ENCODE measurements around the gene LHX6. TPM values are rescaled to one million over a fixed set of nuclear protein-coding genes. Genes with fewer than 3 reads are reported as not detected.
A peak's percentile ranks its signal among the peaks of the same experiment; 100 is the strongest.

LHX6 gene
- total RNA-seq, 1 donor from 2014 or later = 0.07 TPM

GRCh38 chr9:122173670-122174069 lies 55.1 kb downstream of the LHX6 start:
- Mint-ChIP-seq H3K4me1 (no peaks in the 10 kb centered on the region), H3K9me3 (no peaks in the 10 kb centered on the region), H3K27me3 (ENCODE audit: low read depth) (peaks cover 70% of the 10 kb centered on the region), H3K36me3 (ENCODE audit: low read depth) (no peaks in the 10 kb centered on the region), H3K27ac (ENCODE audit: unreplicated experiment) (no peak overlapping the region), H3K4me3 (no peak overlapping the region)
- no peak for DNase-seq (ENCODE audit: low read depth, low spot score)
- TF ChIP-seq, protein P1, sequence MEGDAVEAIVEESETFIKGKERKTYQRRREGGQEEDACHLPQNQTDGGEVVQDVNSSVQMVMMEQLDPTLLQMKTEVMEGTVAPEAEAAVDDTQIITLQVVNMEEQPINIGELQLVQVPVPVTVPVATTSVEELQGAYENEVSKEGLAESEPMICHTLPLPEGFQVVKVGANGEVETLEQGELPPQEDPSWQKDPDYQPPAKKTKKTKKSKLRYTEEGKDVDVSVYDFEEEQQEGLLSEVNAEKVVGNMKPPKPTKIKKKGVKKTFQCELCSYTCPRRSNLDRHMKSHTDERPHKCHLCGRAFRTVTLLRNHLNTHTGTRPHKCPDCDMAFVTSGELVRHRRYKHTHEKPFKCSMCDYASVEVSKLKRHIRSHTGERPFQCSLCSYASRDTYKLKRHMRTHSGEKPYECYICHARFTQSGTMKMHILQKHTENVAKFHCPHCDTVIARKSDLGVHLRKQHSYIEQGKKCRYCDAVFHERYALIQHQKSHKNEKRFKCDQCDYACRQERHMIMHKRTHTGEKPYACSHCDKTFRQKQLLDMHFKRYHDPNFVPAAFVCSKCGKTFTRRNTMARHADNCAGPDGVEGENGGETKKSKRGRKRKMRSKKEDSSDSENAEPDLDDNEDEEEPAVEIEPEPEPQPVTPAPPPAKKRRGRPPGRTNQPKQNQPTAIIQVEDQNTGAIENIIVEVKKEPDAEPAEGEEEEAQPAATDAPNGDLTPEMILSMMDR (conservative IDR thresholded peaks at IDR 0.05) = no peak

GRCh38 chr9:122172131-122172530 lies 56.6 kb downstream of the LHX6 start:
- TF ChIP-seq, protein P1 (conservative IDR thresholded peaks at IDR 0.05) = no peak
- H3K27me3 Mint-ChIP-seq (ENCODE audit: low read depth) = peaks cover 72% of the 10 kb centered on the region
- no peak overlapping the region for H3K27ac Mint-ChIP-seq (ENCODE audit: unreplicated experiment)
- H3K9me3 Mint-ChIP-seq = peaks cover 3% of the 10 kb centered on the region
- no peak for DNase-seq (ENCODE audit: low read depth, low spot score)
- H3K36me3 Mint-ChIP-seq (ENCODE audit: low read depth) = no peaks in the 10 kb centered on the region
- no peaks in the 10 kb centered on the region for H3K4me1 Mint-ChIP-seq
- no peak overlapping the region for H3K4me3 Mint-ChIP-seq

DNA sequence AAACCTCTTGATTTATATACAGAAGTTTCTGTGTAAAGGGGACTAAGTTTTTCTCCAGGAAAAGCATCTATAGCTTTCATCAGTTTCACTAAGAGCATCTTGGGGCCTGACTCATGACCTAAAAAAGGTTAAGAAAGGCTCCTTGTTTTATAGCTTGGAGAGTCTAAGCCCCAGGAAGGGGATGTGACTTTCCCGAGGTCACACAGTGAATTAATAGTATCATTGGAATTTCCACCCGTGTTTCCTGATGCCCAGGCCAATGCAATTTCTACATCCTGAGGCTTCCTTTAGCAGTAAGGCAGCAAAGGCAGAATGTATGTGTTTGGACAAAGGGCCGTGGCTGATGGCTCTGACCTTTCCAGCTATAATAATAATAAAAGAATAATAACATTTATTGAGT lies 60.4 kb downstream of the LHX6 start:
- Mint-ChIP-seq H3K36me3 (ENCODE audit: low read depth) (no peaks in the 10 kb centered on the region), H3K9me3 (peaks cover 7% of the 10 kb centered on the region), H3K4me3 (no peak overlapping the region), H3K27me3 (ENCODE audit: low read depth) (peaks cover 71% of the 10 kb centered on the region), H3K4me1 (no peaks in the 10 kb centered on the region), H3K27ac (ENCODE audit: unreplicated experiment) (no peak overlapping the region)
- TF ChIP-seq, protein P1 (conservative IDR thresholded peaks at IDR 0.05) = no peak
- no peak for DNase-seq (ENCODE audit: low read depth, low spot score)

DNA sequence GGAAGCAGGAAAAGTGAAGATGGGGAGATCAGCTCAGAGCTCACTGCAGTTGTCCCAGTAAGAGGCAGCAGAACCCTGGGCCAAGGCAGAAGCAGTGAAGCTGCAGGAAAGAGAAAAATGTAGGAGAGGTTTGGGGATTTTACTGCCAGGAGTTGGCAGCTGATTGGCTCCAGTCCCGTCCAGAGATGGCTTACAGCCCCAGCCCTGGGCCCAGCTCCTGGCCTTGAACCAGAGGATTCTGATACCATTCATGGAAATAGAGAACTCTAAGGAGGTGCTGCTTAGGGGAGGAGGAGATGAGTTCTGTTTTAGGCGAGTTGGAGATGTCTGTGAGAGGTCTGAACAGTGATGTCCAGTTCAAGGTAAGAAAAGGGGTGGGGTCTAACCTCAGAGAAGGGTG lies 64.5 kb downstream of the LHX6 start:
- Mint-ChIP-seq H3K9me3 (peaks cover 12% of the 10 kb centered on the region), H3K4me3 (no peak overlapping the region), H3K4me1 (peaks cover 6% of the 10 kb centered on the region), H3K27me3 (ENCODE audit: low read depth) (peaks cover 72% of the 10 kb centered on the region), H3K27ac (ENCODE audit: unreplicated experiment) (no peak overlapping the region), H3K36me3 (ENCODE audit: low read depth) (no peaks in the 10 kb centered on the region)
- TF ChIP-seq, protein P1 (conservative IDR thresholded peaks at IDR 0.05) = no peak
- DNase-seq (ENCODE audit: low read depth, low spot score) = no peak

GRCh38 chr9:122162415-122162814 lies 66.3 kb downstream of the LHX6 start:
- peaks cover 16% of the 10 kb centered on the region for H3K4me1 Mint-ChIP-seq
- no peak for DNase-seq (ENCODE audit: low read depth, low spot score)
- H3K27me3 Mint-ChIP-seq (ENCODE audit: low read depth) = peaks cover 57% of the 10 kb centered on the region
- peaks cover 9% of the 10 kb centered on the region for H3K9me3 Mint-ChIP-seq
- H3K36me3 Mint-ChIP-seq (ENCODE audit: low read depth) = no peaks in the 10 kb centered on the region
- no peak overlapping the region for H3K4me3 Mint-ChIP-seq
- TF ChIP-seq, protein P1 (conservative IDR thresholded peaks at IDR 0.05) = no peak
- no peak overlapping the region for H3K27ac Mint-ChIP-seq (ENCODE audit: unreplicated experiment)

GRCh38 chr9:122159925-122160246 lies 68.9 kb downstream of the LHX6 start:
- peak overlapping the region; percentile 100 for H3K4me3 Mint-ChIP-seq

More at GRCh38 chr9:122159925-122160246, 68.9 kb downstream of the LHX6 start:
- Mint-ChIP-seq H3K9me3 (peaks cover 5% of the 10 kb centered on the region), H3K4me1 (peaks cover 24% of the 10 kb centered on the region), H3K36me3 (ENCODE audit: low read depth) (no peaks in the 10 kb centered on the region), H3K27ac (ENCODE audit: unreplicated experiment) (no peak overlapping the region), H3K27me3 (ENCODE audit: low read depth) (peaks cover 42% of the 10 kb centered on the region)
- TF ChIP-seq, protein P1 (conservative IDR thresholded peaks at IDR 0.05) = no peak
- no peak for DNase-seq (ENCODE audit: low read depth, low spot score)

Measured in neural crest cell (in vitro differentiated cells).